ENCODE measurements around the gene GPC4.
"Not testable (repeated sequence)": the region's sequence is repeated elsewhere in the genome, so short reads cannot be mapped to it uniquely, and the experiment has no call there.

The GPC4 gene

DNA sequence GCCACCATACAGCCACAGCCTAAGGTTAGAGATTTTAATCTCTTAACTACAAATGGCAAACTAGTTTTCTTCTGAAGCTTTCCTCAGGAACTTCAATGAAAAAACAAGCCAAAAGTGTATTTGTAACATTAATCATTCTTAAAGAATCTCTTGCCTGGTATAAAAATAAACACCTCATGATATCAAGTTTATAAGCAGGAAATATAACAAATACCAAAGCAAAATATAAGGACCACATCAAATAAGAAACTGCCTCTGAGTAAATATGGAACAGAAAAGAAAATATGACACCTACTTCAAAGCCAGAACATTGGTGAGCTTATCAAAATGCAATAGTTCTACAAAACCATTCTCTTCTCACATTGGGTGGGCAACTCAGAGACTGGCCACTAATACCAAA is 89.9 kb downstream of the GPC4 start:
- no peak for TF ChIP-seq ZNF70 (CRISPR knock-in tag; IDR thresholded peaks at IDR 0.05)
- TF ChIP-seq CSDC2 (CRISPR knock-in tag; IDR thresholded peaks at IDR 0.05), result no peak
- TF ChIP-seq, protein P1, sequence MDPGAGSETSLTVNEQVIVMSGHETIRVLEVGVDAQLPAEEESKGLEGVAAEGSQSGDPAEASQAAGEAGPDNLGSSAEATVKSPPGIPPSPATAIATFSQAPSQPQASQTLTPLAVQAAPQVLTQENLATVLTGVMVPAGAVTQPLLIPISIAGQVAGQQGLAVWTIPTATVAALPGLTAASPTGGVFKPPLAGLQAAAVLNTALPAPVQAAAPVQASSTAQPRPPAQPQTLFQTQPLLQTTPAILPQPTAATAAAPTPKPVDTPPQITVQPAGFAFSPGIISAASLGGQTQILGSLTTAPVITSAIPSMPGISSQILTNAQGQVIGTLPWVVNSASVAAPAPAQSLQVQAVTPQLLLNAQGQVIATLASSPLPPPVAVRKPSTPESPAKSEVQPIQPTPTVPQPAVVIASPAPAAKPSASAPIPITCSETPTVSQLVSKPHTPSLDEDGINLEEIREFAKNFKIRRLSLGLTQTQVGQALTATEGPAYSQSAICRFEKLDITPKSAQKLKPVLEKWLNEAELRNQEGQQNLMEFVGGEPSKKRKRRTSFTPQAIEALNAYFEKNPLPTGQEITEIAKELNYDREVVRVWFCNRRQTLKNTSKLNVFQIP (CRISPR knock-in tag; IDR thresholded peaks at IDR 0.05; ENCODE audit: borderline replicate concordance, low read depth), result no peak
- TF ChIP-seq, protein P2, sequence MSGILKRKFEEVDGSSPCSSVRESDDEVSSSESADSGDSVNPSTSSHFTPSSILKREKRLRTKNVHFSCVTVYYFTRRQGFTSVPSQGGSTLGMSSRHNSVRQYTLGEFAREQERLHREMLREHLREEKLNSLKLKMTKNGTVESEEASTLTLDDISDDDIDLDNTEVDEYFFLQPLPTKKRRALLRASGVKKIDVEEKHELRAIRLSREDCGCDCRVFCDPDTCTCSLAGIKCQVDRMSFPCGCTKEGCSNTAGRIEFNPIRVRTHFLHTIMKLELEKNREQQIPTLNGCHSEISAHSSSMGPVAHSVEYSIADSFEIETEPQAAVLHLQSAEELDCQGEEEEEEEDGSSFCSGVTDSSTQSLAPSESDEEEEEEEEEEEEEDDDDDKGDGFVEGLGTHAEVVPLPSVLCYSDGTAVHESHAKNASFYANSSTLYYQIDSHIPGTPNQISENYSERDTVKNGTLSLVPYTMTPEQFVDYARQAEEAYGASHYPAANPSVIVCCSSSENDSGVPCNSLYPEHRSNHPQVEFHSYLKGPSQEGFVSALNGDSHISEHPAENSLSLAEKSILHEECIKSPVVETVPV (CRISPR knock-in tag; IDR thresholded peaks at IDR 0.05), result no peak
- no peak for TF ChIP-seq SNAI2 (CRISPR knock-in tag; IDR thresholded peaks at IDR 0.05)
- no peak for TF ChIP-seq ESRRG (CRISPR knock-in tag; IDR thresholded peaks at IDR 0.05)
- no peak for TF ChIP-seq TCF4 (CRISPR knock-in tag; IDR thresholded peaks at IDR 0.05; ENCODE audit: borderline replicate concordance)
- no peak for TF ChIP-seq ZNF565 (CRISPR knock-in tag; conservative IDR thresholded peaks at IDR 0.05; ENCODE audit: low read depth)
- TF ChIP-seq PPARA (CRISPR knock-in tag; IDR thresholded peaks at IDR 0.05; ENCODE audit: borderline replicate concordance), result no peak
- TF ChIP-seq ISL1 (CRISPR knock-in tag; IDR thresholded peaks at IDR 0.05), result no peak
- no peak for TF ChIP-seq OSR1 (CRISPR knock-in tag; IDR thresholded peaks at IDR 0.05)
- no peak for TF ChIP-seq ZFP3 (CRISPR knock-in tag; IDR thresholded peaks at IDR 0.05)
- TF ChIP-seq, protein P3, sequence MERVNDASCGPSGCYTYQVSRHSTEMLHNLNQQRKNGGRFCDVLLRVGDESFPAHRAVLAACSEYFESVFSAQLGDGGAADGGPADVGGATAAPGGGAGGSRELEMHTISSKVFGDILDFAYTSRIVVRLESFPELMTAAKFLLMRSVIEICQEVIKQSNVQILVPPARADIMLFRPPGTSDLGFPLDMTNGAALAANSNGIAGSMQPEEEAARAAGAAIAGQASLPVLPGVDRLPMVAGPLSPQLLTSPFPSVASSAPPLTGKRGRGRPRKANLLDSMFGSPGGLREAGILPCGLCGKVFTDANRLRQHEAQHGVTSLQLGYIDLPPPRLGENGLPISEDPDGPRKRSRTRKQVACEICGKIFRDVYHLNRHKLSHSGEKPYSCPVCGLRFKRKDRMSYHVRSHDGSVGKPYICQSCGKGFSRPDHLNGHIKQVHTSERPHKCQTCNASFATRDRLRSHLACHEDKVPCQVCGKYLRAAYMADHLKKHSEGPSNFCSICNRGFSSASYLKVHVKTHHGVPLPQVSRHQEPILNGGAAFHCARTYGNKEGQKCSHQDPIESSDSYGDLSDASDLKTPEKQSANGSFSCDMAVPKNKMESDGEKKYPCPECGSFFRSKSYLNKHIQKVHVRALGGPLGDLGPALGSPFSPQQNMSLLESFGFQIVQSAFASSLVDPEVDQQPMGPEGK (CRISPR knock-in tag; IDR thresholded peaks at IDR 0.05; ENCODE audit: borderline replicate concordance), result no peak
- TF ChIP-seq, protein P4, sequence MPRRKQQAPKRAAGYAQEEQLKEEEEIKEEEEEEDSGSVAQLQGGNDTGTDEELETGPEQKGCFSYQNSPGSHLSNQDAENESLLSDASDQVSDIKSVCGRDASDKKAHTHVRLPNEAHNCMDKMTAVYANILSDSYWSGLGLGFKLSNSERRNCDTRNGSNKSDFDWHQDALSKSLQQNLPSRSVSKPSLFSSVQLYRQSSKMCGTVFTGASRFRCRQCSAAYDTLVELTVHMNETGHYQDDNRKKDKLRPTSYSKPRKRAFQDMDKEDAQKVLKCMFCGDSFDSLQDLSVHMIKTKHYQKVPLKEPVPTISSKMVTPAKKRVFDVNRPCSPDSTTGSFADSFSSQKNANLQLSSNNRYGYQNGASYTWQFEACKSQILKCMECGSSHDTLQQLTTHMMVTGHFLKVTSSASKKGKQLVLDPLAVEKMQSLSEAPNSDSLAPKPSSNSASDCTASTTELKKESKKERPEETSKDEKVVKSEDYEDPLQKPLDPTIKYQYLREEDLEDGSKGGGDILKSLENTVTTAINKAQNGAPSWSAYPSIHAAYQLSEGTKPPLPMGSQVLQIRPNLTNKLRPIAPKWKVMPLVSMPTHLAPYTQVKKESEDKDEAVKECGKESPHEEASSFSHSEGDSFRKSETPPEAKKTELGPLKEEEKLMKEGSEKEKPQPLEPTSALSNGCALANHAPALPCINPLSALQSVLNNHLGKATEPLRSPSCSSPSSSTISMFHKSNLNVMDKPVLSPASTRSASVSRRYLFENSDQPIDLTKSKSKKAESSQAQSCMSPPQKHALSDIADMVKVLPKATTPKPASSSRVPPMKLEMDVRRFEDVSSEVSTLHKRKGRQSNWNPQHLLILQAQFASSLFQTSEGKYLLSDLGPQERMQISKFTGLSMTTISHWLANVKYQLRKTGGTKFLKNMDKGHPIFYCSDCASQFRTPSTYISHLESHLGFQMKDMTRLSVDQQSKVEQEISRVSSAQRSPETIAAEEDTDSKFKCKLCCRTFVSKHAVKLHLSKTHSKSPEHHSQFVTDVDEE (CRISPR knock-in tag; IDR thresholded peaks at IDR 0.05), result no peak
- TF ChIP-seq ZFP30 (CRISPR knock-in tag; IDR thresholded peaks at IDR 0.05), result no peak
- TF ChIP-seq GLIS3 (CRISPR knock-in tag; IDR thresholded peaks at IDR 0.05), result no peak
- no peak for TF ChIP-seq BACH2 (CRISPR knock-in tag; IDR thresholded peaks at IDR 0.05; ENCODE audit: borderline replicate concordance)
- TF ChIP-seq ARNTL (CRISPR knock-in tag; IDR thresholded peaks at IDR 0.05; ENCODE audit: borderline replicate concordance, low read depth), result no peak
- no peak for TF ChIP-seq ZNF8 (CRISPR knock-in tag; IDR thresholded peaks at IDR 0.05)
- TF ChIP-seq ZC3H10 (CRISPR knock-in tag; IDR thresholded peaks at IDR 0.05), result no peak
- ATAC-seq, result no peak

DNA sequence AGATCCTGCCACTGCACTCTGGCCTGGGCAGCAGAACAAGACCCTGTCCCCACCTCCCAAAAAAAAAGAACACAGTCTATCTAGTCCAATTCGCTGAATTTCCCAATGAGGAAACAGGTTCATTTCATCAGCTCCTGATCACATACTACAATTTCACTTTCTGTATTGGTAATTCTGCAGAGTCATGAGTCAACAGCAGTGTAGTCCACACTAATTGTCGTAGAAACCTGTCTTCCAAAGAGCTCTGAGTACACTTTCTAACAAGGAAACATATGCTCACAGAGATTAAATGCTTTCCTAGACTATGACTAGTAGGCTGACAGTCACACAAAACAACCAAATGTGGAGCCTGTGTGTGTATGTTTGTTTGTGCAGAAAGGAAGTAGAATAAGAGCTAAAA is 91.9 kb downstream of the GPC4 start:
- ATAC-seq, result no peak
- no peak for TF ChIP-seq RARB (CRISPR knock-in tag; IDR thresholded peaks at IDR 0.05)
- no peak for TF ChIP-seq PPARA (CRISPR knock-in tag; IDR thresholded peaks at IDR 0.05; ENCODE audit: borderline replicate concordance)
- no peak for TF ChIP-seq ZNF8 (CRISPR knock-in tag; IDR thresholded peaks at IDR 0.05)
- TF ChIP-seq OSR1 (CRISPR knock-in tag; IDR thresholded peaks at IDR 0.05), result no peak
- no peak for TF ChIP-seq GLIS3 (CRISPR knock-in tag; IDR thresholded peaks at IDR 0.05)
- TF ChIP-seq, protein P2 (CRISPR knock-in tag; IDR thresholded peaks at IDR 0.05), result no peak
- TF ChIP-seq ZC3H10 (CRISPR knock-in tag; IDR thresholded peaks at IDR 0.05), result no peak

DNA sequence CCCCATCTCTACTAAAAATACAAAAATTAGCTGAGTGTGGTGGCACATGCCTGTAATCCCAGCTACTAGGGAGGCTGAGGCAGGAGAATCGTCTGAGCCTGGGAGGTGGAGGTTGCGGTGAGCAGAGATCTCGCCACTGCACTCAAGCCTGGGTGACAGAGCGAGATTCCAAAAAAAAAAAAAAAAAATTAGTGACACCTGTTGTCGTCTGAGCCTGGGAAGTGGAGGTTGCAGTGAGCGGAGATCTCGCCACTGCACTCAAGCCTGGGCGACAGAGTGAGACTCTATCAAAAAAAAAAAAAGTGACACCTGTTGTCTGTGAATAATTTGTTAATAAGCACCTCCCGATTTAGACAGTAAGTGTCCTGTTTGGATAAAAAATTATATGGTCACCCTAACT is 93.0 kb downstream of the GPC4 start:
- ATAC-seq, result not testable (repeated sequence)
